ENCODE results near the gene SYCP2L.

The SYCP2L gene

GRCh38 chr6:11011787-11012234 is 125.0 kb downstream of the SYCP2L start:
- Histone ChIP-seq H3K27me3 (ENCODE audit: control insufficient read depth, low read length) (peaks cover 33% of the 10 kb centered on the region), H3K9me2 (replicated peaks; ENCODE audit: control insufficient read depth, low read length) (no peaks in the 10 kb centered on the region), H3K4me2 (ENCODE audit: low read length) (no peak overlapping the region), H3K27ac (ENCODE audit: low read depth, low read length) (no peak overlapping the region), H3K36me3 (ENCODE audit: control insufficient read depth, low read length) (no peaks in the 10 kb centered on the region), H3K4me1 (ENCODE audit: control insufficient read depth, low read length) (no peaks in the 10 kb centered on the region), H4K20me1 (ENCODE audit: control insufficient read depth, insufficient read depth, low read depth, low read length) (no peaks in the 10 kb centered on the region), H3K4me3 (ENCODE audit: low read length) (no peak overlapping the region), H3F3A (ENCODE audit: control insufficient read depth, insufficient read depth) (no peaks in the 10 kb centered on the region), H3K9me3 (ENCODE audit: control insufficient read depth, insufficient read depth, low read length) (no peaks in the 10 kb centered on the region), H3K79me2 (ENCODE audit: control insufficient read depth, low read length) (no peaks in the 10 kb centered on the region)
- TF ChIP-seq EZH2phosphoT487 (IDR thresholded peaks at IDR 0.05; ENCODE audit: borderline replicate concordance, low read length), result no peak
- TF ChIP-seq, protein P1, sequence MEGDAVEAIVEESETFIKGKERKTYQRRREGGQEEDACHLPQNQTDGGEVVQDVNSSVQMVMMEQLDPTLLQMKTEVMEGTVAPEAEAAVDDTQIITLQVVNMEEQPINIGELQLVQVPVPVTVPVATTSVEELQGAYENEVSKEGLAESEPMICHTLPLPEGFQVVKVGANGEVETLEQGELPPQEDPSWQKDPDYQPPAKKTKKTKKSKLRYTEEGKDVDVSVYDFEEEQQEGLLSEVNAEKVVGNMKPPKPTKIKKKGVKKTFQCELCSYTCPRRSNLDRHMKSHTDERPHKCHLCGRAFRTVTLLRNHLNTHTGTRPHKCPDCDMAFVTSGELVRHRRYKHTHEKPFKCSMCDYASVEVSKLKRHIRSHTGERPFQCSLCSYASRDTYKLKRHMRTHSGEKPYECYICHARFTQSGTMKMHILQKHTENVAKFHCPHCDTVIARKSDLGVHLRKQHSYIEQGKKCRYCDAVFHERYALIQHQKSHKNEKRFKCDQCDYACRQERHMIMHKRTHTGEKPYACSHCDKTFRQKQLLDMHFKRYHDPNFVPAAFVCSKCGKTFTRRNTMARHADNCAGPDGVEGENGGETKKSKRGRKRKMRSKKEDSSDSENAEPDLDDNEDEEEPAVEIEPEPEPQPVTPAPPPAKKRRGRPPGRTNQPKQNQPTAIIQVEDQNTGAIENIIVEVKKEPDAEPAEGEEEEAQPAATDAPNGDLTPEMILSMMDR (IDR thresholded peaks at IDR 0.05; ENCODE audit: low read depth, low read length, poor library complexity, severe bottlenecking), result no peak

GRCh38 chr6:11012295-11012754 is 125.5 kb downstream of the SYCP2L start:
- TF ChIP-seq EZH2phosphoT487 (IDR thresholded peaks at IDR 0.05; ENCODE audit: borderline replicate concordance, low read length), result no peak
- TF ChIP-seq, protein P1 (IDR thresholded peaks at IDR 0.05; ENCODE audit: low read depth, low read length, poor library complexity, severe bottlenecking), result no peak
- Histone ChIP-seq H3K27me3 (ENCODE audit: control insufficient read depth, low read length) (peaks cover 34% of the 10 kb centered on the region), H3K4me2 (ENCODE audit: low read length) (no peak overlapping the region), H3K4me1 (ENCODE audit: control insufficient read depth, low read length) (no peaks in the 10 kb centered on the region), H3K9me3 (ENCODE audit: control insufficient read depth, insufficient read depth, low read length) (no peaks in the 10 kb centered on the region), H3K9me2 (replicated peaks; ENCODE audit: control insufficient read depth, low read length) (no peaks in the 10 kb centered on the region), H3K4me3 (ENCODE audit: low read length) (no peak overlapping the region), H3K79me2 (ENCODE audit: control insufficient read depth, low read length) (no peaks in the 10 kb centered on the region), H3F3A (ENCODE audit: control insufficient read depth, insufficient read depth) (no peaks in the 10 kb centered on the region), H3K36me3 (ENCODE audit: control insufficient read depth, low read length) (no peaks in the 10 kb centered on the region), H3K27ac (ENCODE audit: low read depth, low read length) (no peak overlapping the region), H4K20me1 (ENCODE audit: control insufficient read depth, insufficient read depth, low read depth, low read length) (no peaks in the 10 kb centered on the region)

GRCh38 chr6:11012976-11013720 is 126.3 kb downstream of the SYCP2L start:
- no peaks in the 10 kb centered on the region for H3K4me1 ChIP-seq (ENCODE audit: control insufficient read depth, low read length)
- TF ChIP-seq, protein P1 (IDR thresholded peaks at IDR 0.05; ENCODE audit: low read depth, low read length, poor library complexity, severe bottlenecking), result no peak
- no peak for TF ChIP-seq EZH2phosphoT487 (IDR thresholded peaks at IDR 0.05; ENCODE audit: borderline replicate concordance, low read length)
- no peaks in the 10 kb centered on the region for H3K36me3 ChIP-seq (ENCODE audit: control insufficient read depth, low read length)
- no peaks in the 10 kb centered on the region for H3K9me3 ChIP-seq (ENCODE audit: control insufficient read depth, insufficient read depth, low read length)
- peaks cover 37% of the 10 kb centered on the region for H3K27me3 ChIP-seq (ENCODE audit: control insufficient read depth, low read length)
- no peak overlapping the region for H3K4me3 ChIP-seq (ENCODE audit: low read length)
- H4K20me1 ChIP-seq (ENCODE audit: control insufficient read depth, insufficient read depth, low read depth, low read length), result no peaks in the 10 kb centered on the region
- H3K9me2 ChIP-seq (replicated peaks; ENCODE audit: control insufficient read depth, low read length), result no peaks in the 10 kb centered on the region
- H3K79me2 ChIP-seq (ENCODE audit: control insufficient read depth, low read length), result no peaks in the 10 kb centered on the region
- H3K27ac ChIP-seq (ENCODE audit: low read depth, low read length), result no peak overlapping the region
- H3F3A ChIP-seq (ENCODE audit: control insufficient read depth, insufficient read depth), result no peaks in the 10 kb centered on the region
- H3K4me2 ChIP-seq (ENCODE audit: low read length), result no peak overlapping the region
